ENCODE data around the gene IGF2BP3.

The IGF2BP3 gene

DNA sequence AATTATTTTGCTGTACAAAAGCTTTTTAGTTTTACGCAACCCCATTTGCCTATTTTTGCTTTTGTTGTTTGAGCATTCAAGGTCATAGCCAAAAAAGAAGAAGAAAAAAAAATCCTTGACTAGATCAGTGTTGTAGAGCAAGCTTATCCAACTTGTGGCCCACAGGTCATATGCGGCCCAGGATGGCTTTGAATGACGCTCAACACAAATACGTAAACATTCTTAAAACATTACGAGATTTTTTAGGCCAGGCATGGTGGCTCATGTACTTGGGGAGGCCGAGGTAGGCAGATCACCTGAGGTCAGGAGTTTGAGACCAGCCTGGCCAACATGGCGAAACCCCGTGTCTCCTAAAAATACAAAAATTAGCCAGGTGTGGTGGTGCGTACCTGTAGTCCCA lies 179.3 kb downstream of the IGF2BP3 start:
- no peak for DNase-seq

DNA sequence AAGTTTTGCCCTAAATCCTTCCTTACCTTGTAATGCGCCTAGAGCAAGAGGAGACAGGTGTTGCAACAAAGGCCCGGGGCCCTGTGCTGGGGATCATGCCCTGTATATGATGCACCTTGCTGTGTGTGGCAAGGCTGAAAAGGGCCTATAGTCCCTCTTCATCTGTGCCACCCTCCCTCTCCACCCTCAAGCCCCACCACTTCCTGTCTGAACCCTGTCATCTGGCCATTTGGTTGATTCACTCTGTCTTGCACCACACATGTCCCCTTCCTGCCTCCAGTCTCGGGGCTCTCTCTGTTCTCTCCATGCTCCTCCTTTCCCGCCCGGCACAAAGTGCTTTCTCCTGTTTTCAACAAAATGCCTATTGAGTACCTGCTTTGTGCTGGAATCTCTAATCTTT lies 182.7 kb downstream of the IGF2BP3 start:
- DNase-seq: no peak

DNA sequence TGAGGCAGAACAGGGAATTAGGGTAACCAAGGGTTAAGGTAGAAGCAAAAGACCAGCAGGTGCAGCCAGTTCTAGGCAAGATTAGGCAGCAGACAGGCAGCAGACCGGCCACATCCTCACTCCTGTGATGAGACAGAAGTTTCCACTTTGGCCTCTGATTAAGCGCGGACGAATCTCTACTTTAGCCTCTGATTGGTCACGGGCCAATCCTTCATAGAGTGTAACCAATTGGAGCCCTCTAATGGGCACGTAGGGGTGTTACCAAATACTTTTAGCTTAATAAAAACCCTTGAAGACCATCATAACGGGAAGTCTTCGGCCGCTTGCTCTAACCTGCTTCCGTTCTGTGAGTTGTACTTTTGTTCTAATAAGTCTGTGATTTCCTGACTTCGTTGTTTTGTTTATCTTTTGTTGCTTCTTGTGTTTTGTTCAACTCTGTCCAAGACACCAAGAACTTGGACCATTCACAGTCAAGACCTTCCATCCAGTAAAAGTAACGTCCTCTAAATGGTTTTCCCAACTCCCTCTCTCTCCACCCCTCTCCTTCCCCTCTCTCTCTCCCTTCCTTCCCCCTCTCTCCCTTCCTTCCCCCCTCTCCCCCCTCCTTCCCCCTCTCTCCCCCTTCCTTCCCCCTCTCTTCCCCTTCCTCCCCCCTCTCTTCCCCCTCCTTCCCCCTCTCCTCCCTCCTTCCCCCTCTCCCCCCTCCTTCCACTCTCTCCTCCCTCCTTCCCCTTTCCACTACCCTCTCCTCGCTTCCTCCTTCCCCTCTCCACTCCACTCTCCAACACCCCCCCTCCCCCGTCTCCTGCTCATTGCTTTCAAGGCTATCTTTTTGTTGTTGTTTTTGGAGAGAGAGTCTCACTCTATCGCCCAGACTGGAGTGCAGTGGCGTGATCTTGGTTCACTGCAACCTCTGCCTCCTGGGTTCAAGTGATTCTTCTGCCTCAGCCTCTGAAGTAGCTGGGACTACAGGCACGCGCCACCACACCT lies 184.3 kb downstream of the IGF2BP3 start:
- no peak for DNase-seq

DNA sequence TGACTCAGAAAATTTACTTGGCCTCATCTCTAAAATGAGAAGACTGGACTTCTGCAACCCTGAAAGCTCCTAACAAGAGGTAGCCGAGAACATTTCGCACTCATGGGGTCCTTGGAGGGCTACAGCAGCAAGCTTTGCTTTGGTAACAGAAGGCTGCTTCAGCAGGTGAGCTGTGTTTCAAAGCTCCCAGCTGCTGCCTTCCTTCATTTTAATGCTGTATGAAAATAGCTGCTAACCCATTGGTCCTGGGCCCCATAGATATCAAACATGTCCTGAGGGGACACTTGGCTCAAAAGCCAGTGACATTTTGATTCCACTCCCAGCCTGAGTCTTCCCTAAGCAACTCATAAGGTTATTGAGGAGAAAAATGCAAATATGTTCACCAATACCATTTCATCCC lies 185.4 kb downstream of the IGF2BP3 start:
- no peak for DNase-seq

DNA sequence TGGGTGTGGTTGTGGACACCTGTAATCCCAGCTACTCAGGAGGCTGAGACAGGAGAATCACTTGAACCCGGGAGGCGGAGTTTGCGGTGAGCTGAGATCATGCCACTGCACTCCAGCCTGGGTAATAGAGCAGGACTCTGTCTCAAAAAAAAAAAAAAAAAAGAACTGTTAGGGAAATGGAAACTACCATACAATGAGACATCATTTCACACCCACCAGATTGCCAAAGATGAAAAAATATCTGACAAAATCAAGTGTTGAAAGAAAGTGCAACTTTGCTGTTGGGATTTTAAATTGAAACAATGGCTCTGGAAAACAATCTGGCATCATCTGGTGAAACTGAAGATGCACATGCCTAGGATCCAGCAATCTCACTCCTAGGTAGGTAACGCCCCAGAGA lies 187.2 kb downstream of the IGF2BP3 start:
- no peak for DNase-seq

DNA sequence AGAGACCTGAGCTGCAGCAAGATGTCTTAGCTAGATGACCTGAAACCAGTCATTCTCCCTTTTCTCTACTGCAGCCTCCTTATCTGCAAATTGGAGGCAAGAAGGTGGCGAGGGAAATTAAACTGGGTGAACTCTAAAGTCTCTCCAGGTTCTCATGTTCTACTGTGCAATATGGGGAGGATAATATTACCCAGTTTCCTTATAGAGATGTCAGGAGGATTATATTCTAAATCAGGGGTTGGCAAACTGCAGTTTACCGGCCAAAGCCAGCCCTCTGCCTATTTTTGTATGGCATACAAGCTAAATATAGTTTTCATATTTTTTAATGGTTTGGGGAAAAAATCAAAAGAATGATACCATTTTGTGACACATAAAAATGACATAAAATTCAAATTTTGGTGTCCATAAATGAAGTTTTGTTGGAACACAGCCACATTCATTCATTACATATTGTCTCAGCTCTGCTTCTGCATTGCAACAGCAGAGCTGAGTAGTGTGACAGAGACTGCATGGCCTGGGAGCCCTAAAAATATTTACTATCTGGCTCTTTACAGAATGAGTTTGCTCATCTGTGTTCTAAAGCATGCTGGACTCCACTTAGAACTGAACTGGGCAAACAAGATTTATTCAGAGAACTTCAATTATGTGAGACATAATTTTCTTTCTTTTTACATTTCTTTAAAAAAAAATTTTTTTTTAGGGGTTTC lies 190.3 kb downstream of the IGF2BP3 start:
- no peak for DNase-seq

DNA sequence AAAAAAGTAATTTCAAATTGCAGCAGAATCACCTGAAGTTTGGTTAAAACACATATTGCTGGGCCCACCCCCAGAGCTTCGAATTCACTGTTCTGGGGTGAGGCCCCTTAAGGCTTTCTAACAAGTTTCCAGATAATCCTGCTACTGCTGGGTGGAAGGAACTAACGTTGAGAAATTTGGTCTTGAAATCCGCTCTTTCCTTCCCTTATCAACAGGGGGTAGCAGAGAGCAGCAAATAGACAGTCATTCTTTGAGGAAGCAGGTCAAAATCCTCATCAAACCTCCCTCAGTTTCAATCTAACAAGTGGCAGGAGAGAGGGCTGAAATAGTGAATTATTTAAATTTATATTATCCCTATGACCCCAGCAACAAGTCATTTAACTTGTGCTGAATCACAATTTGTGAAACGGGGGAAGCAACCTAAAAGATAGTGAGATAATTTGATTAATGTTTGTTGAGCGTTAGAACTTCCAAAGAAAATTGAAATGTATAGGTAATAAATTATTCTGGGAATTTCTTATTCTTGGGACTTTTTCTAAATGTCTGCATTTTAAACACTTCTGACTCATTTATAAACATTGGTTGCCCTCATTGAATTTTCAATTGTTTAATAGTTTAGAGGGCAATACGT lies 192.8 kb downstream of the IGF2BP3 start:
- peak; percentile 46 for DNase-seq

DNA sequence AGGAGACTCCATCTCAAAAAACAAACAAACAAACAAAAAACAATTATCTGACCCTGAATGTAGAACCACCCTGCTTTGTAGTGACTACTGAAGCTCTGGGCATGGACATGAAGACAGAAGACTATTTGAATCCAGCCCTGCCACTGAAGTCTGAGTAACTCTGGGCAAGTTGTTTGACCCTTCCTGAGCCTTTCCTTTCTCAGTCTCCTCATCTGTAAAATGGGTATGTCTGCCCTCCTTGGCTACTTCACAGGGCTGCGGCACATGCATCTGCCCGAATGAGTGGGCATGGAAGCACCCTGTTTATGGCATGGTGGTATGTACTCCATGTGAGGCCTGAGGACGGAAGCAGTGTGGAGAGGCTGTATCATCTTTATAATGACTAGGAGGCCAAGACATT lies 193.3 kb downstream of the IGF2BP3 start:
- no peak for DNase-seq

DNA sequence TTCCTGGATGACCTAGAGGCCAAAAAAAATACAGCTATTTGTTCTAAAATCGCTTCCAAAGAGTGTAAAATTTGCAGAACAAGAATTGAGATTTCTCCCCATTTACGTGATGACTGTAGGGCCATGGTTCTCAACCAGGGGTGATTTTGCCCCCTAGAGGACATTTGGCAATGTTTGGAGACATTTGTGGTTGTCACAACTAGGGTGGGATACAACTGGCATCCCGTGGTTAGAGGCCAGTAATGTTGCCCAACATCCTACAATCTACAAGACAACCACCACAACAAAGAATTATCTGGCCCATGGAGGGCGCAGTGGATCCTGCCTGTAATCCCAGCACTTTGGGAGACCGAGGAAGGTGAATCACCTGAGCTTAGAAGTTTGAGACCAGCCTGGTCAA lies 193.9 kb downstream of the IGF2BP3 start:
- no peak for DNase-seq

DNA sequence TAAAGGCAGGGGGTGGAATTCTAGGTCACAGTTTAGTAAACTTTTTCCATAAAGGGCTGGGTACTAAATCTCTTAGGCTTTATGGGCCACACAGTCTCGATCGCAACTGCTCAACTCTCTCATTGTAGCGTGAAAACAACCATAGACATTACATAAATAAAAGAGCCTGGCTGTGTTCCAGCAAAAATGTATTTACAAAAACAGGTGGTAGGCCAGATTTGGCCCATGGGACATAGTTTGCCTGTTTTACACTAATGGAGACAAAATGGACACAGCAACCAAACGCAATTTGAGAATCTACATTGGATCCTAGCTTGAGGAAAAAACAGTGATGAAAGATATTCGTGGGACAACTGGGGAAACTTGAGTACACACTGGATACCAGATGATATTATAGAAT lies 194.4 kb downstream of the IGF2BP3 start:
- no peak for DNase-seq

DNA sequence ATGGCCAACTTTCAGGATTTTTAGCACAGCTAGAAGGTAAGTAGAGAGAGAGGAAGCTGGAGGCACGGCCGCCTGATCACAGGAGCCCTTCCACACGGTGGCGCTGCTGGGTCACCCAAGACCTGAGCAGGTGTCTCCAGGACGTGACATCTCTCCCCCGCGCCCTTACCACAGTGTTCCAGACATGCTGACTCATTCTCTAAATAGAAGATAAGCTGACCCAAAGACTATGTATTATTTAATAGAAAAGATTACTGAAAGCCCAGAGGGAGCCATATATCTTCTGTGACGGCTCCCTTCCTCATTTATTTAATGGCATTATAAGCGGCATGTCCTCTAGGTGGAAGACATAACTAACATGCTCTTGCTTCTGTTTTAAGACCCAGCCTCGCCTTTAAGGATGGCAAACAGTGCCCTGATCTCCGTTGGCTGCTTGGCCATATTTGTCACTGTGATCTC lies 197.1 kb downstream of the IGF2BP3 start:
- DNase-seq: peak; percentile 82

DNA sequence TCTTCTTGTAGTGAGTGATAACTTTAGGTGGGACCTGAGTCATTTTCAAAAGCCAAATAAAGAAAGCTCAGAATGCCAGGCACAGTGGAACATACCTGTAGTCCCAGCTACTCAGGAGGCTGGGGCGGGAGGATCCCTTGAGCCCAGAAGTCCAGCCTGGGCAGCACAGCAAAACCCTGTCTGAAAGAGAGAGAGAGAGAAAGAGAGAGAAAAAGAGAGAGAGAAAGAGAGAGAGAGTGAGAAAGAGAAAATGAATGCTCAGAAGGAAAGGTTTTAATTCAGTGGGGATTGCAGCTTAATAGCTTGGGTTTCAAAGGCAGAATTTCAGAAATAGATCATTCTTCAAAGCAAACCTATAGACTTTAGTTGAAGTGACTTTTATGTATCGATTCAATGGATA lies 198.0 kb downstream of the IGF2BP3 start:
- no peak for DNase-seq

DNA sequence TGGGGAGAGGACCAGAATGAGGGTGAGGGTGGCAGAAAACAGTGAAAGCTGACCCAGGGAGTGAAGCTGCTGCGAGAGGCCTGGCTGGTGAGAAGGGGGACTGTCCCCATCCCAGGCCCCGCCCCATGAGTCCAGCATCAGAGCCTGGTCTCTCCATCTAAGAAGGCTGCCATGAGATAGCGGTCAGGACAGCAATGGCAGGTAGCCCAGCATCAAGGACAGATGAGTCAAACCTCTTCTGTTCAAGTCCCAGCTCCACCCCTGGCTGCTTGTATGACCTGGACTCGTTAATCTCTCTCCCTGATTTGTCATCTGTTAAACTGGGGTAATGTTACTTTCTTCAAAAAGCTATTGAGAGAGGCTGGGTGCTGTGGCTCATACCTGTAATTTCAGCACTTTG lies 201.5 kb downstream of the IGF2BP3 start:
- no peak for DNase-seq

DNA sequence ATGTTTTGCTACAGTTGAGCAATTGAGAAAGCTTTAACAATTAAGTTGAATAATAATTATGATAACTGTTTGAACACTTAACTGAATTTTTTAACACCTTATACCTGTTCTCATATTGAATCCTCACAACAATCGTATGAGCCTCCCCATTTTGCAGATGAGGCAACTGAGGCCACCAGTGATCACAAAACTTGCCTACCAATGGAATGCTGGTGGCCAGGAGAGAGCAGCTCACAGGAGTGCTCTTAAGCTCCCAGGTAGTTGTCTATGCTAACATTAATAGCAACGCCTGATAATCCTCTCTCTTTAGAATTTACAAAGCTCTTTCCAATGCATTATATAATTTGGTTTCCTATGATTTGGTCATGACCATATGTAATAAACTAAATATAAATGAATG lies 202.1 kb downstream of the IGF2BP3 start:
- no peak for DNase-seq

DNA sequence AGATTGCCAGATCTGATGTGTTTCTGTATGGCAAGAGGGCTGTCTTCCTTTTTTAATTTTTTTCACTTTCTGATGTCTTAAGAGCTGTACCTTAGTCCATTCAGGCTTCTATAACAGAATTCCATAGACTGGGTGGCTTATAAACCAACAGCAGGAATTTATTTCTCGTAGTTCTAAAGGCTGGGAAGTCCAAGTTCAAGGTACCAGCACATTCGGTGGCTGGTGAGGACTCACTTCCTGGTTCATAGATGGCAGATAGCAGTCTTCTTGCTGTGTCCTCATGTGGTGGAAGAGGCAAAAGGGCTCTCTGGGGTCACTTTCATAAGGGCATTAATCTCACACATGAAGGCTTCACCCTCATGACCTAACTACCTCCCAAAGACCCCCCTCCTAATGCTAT lies 202.9 kb downstream of the IGF2BP3 start:
- DNase-seq: no peak

DNA sequence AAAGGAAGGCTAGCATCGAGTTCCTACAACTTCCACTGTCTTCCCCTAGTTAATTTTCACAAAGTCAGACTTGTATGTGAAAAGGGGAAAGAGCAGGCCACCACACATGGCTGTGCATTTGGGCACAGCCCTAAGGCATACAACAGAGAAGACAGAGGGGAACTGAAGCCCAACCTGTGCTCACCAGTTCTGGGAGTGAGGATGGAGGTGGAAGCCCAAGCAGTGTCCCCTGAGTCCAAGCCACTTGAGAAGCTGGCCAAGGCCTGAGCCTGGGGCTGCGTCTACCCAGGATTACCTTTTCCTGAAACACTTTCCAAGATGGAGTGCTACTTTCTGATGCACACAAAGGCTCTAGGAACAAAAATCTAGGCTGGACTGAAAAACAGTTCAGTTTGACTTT lies 203.4 kb downstream of the IGF2BP3 start:
- DNase-seq: no peak

DNA sequence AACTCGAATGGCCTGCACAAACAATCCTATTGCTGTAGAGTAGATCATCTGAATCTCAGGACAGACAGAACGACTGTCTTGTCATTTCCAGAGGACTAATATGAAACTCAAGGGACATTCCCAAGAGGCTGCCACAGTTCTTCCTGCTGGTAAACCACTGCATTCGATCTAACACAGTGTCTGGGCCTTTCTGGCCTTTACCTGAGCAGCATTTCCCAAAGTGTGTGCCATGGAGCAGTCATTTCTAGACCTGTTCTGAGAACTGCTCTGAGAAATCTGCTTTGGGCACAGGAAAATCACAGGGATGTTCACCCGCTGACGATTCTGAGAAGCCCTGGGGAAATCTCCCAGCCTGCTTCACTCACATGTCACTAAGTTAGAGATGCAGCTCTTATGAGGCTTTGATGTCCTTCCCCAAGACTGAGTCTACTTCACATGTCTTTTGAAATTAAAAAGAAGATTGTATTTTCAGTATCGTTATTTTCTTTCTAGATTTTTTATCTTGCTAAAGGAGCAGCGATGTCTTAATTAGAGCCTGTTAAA lies 205.3 kb downstream of the IGF2BP3 start:
- no peak for DNase-seq

DNA sequence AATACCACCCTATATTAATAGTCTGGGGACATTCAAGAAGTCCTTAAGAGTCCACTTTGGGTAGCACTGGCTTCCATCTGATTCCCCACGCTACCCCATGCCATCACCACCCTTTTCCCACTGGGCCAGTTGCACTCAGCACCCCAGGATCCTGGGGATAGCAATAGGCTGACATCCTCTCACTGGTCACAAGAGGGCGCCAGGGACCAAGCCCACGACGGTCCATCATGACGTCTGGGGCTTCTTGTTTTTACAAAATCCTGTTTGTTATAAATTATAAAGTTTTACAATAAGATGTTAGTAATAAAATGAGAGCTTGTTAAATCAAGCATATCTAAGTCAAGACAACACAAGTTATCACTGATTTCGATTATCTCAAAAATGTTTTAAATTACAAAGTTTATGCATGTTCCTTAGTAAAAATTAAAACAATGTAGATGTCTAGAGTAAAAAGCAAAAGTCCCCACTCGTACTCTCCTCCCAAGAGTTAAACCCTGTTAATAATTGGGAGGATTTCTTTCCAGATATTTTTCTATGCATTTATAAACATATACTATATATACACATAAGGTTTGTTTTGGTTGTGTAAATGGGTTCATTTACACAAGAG lies 208.3 kb downstream of the IGF2BP3 start:
- DNase-seq: peak; percentile 64

DNA sequence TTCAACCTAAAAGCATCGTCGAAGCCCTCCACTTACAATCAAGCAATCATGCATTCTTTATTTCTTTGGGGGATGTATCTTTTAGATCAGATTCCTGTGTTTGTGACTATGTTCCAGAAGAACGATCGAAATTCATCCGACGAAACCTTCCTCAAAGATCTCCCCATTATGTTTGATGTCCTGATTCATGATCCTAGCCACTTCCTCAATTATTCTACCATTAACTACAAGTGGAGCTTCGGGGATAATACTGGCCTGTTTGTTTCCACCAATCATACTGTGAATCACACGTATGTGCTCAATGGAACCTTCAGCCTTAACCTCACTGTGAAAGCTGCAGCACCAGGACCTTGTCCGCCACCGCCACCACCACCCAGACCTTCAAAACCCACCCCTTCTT lies 209.9 kb downstream of the IGF2BP3 start:
- DNase-seq: no peak

All from KG1 (cell line).